Measurements from ENCODE around the gene MYO5C. TPM values are rescaled to one million over a fixed set of nuclear protein-coding genes. Genes with fewer than 3 reads are reported as not detected.
A peak's percentile ranks its signal among the peaks of the same experiment; 100 is the strongest.

MYO5C gene
- total and polyA plus RNA-seq, 2 of the 13 experiments (the other 11 are each of a cell fraction or from before 2014, with no cell fraction given), result 15.7 to 23.7 TPM

GRCh38 chr15:52179278-52180195 is 116.1 kb downstream of the MYO5C start:
- H4K20me1 ChIP-seq (ENCODE audit: insufficient read depth, low read length), result no peaks in the 10 kb centered on the region
- in situ Hi-C loops (cut with HindIII; ENCODE audit: extremely low pct_ligation_motif_present, low pct_unique_long_range_greater_than_20kb) (no loop called here), intact Hi-C loops (cut with micrococcal nuclease; ENCODE audit: unreplicated experiment) (loop anchor here (10.0 kb wide), 1 partner anchor 555 kb away; no protein-coding TSS in a partner anchor)
- no peaks in the 10 kb centered on the region for H3K9me3 ChIP-seq (ENCODE audit: low read length)
- peak; percentile 85 for ATAC-seq
- H3K27ac ChIP-seq (ENCODE audit: extremely low read length, insufficient read depth, low read length), result no peak overlapping the region
- DNase-seq (ENCODE audit: low spot score), result peak; percentile 57
- BruUV-seq (replicated peaks), result no TSS peak
- ChIA-PET POLR2A (interaction anchor here (0.6 to 2.4 kb wide), 13 partner anchors 9 to 554 kb away, joined by 3 to 10 read pairs (median 4); partner anchors contain the start of gene LEO1), CTCF (ENCODE audit: low intra/inter-chr PET ratio, low total read pairs) (no interaction called here)
- no peaks in the 10 kb centered on the region for H3K79me2 ChIP-seq (ENCODE audit: insufficient read depth, low read length)
- peak overlapping the region; percentile 66 to 80 (median 76) for H3K4me3 ChIP-seq (replicated peaks in 1 of 3; ENCODE audit: insufficient read depth in 1 of 3, low read depth in 2 of 3, low read length in 3 of 3)
- H3K36me3 ChIP-seq (replicated peaks in 1 of 2; ENCODE audit: control insufficient read depth in 1 of 2, insufficient read depth in 2 of 2, low read length in 2 of 2), result no peaks in the 10 kb centered on the region
- FAIRE-seq, result no peak
- whole genome bisulfite sequencing (ENCODE audit: low lambda C conversion rate), result 1% methylated on average over 32 of the region's 105 CpGs
- peaks cover 54% of the 10 kb centered on the region for H3K4me1 ChIP-seq (ENCODE audit: insufficient read depth, low read length)
- peak overlapping the region; percentile 76 for H2AFZ ChIP-seq (ENCODE audit: low read length)
- 0 out of 5 replicates have a peak, but pooled peaks cover 0 to 4% of the 10 kb centered on the region in 2 experiments for H3K27me3 ChIP-seq (ENCODE audit: control insufficient read depth in 1 of 2, insufficient read depth in 2 of 2, low read length in 2 of 2)
- peak overlapping the region; percentile 68 for H3K9ac ChIP-seq (ENCODE audit: insufficient read depth, low read depth, low read length)
- H3K4me2 ChIP-seq (ENCODE audit: low read depth, low read length), result peak overlapping the region; percentile 78
- TF ChIP-seq ARNT2 (CRISPR knock-in tag; IDR thresholded peaks at IDR 0.05; ENCODE audit: low read depth) (peak; percentile 74; the same call in 1 of the 2 replicates), ZFX (CRISPR knock-in tag; IDR thresholded peaks at IDR 0.05; ENCODE audit: low read depth) (peak; percentile 69), TFDP2 (CRISPR knock-in tag; IDR thresholded peaks at IDR 0.05) (peak; percentile 53; the same call in 1 of the 2 replicates), FOXC1 (CRISPR knock-in tag; IDR thresholded peaks at IDR 0.05; ENCODE audit: borderline replicate concordance) (peak; percentile 3; the same call in 1 of the 2 replicates), POLR2G (IDR thresholded peaks at IDR 0.05; ENCODE audit: low read depth, low read length) (peak; percentile 55), ZNF563 (CRISPR knock-in tag; IDR thresholded peaks at IDR 0.05) (peak; percentile 61; the same call in 1 of the 2 replicates), ZNF800 (CRISPR knock-in tag; IDR thresholded peaks at IDR 0.05) (peak; percentile 73; the same call in 1 of the 2 replicates), UBTF (CRISPR knock-in tag; IDR thresholded peaks at IDR 0.05) (peak; percentile 82; the same call in 1 of the 2 replicates), IKZF5 (CRISPR knock-in tag; IDR thresholded peaks at IDR 0.05) (peak; percentile 26; the same call in 1 of the 2 replicates), ZNF672 (CRISPR knock-in tag; IDR thresholded peaks at IDR 0.05) (peak; percentile 51; the same call in 1 of the 2 replicates), HOXA5 (CRISPR knock-in tag; IDR thresholded peaks at IDR 0.05) (0 out of 2 replicates have a peak, but pooled peaks have one; percentile 24), ZNF354B (CRISPR knock-in tag; IDR thresholded peaks at IDR 0.05) (0 out of 2 replicates have a peak, but pooled peaks have one; percentile 59), KLF11 (CRISPR knock-in tag; IDR thresholded peaks at IDR 0.05) (no peak), ZNF746 (CRISPR knock-in tag; IDR thresholded peaks at IDR 0.05) (0 out of 2 replicates have a peak, but pooled peaks have one; percentile 26), SP5 (CRISPR knock-in tag; IDR thresholded peaks at IDR 0.05; ENCODE audit: borderline replicate concordance, low read depth) (peak; percentile 29; the same call in 1 of the 2 replicates), MED1 (CRISPR knock-in tag; IDR thresholded peaks at IDR 0.05) (peak; percentile 47; the same call in 1 of the 2 replicates)
